BLaER1 treated with 17β-estradiol and CSF1 and Interleukin-3, amounts not matched to agents 10 nM and 100 nM (cell line): ENCODE measurements around the gene THAP8.

Source experiments
- H3K27ac ChIP-seq, 11 experiments: shearing (Covaris generic); formaldehyde crosslinking; 2 replicates each; pipeline ENCODE4 v1.8.1; 2022
- H3K27me3 ChIP-seq, 11 experiments: shearing (Covaris generic); formaldehyde crosslinking; 2 replicates each; pipeline ENCODE4 v1.8.1; 2022
- H3K36me3 ChIP-seq, 11 experiments: shearing (Covaris generic); formaldehyde crosslinking; 2 replicates each; pipeline ENCODE4 v1.8.1; 2022
- H3K4me1 ChIP-seq, 10 experiments: shearing (Covaris generic); formaldehyde crosslinking; 2 replicates each; pipeline ENCODE4 v1.8.1; 2022
- H3K4me2 ChIP-seq, 11 experiments: shearing (Covaris generic); formaldehyde crosslinking; 2 replicates each; pipeline ENCODE4 v1.8.1; 2022
- H3K4me3 ChIP-seq, 10 experiments: shearing (Covaris generic); formaldehyde crosslinking; 2 replicates each; pipeline ENCODE4 v1.8.1; 2022
- H3K9ac ChIP-seq, 11 experiments: shearing (Covaris generic); formaldehyde crosslinking; 2 replicates each; pipeline ENCODE4 v1.8.1; 2022
- H3K9me3 ChIP-seq, 11 experiments: shearing (Covaris generic); formaldehyde crosslinking; replicated peaks in 1 of 11; 2 replicates each; pipeline ENCODE4 v1.8.1; 2022
- H4K20me1 ChIP-seq, 11 experiments: shearing (Covaris generic); formaldehyde crosslinking; 2 replicates each; pipeline ENCODE4 v1.8.1; 2022
- Cebpa-rat ChIP-seq, 11 experiments: shearing (Covaris generic); IDR thresholded peaks; 2 replicates each; pipeline ENCODE4 v1.8.1; 2022

Gene THAP8

DNA sequence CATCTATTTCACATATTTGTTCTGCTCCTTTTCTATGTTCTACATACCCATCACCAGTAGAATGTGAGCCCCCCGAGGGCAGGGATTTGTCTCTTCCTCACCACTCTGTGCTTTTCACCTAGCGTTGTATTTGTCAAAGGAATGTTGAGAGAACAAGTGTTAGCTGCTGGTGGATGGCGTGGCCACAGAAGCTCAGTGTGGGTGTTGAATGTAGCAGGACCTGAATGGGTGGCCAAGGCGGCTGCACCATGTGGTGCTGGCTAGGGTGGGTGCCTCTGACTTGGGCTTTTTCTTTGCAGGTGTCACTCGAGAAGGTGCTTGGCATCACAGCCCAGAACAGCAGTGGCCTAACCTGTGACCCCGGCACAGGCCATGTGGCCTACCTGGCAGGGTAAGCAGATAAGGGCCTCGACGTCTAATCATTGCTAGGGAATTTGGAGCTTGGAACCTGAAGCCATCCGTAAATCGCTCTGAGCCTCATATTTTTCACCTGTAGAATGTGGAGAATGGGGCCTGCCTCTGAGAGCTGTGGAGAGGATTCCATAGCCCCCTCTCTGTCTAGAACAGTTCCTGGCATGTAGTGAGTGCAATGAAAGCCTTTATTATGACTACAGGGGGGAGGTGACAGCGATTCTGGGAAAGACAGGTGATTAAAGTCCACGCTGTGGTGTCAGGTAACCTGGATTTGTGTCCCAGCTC, 4.5 kb upstream of the THAP8 start:
- H3K4me1 ChIP-seq = peaks cover 20 to 33% (median 29%) of the 10 kb centered on the region in 10 experiments
- H3K9me3 ChIP-seq = no peaks in the 10 kb centered on the region
- H3K4me2 ChIP-seq = no peak overlapping the region
- H3K4me3 ChIP-seq = no peak overlapping the region
- peaks cover 0 to 74% (median 62%) of the 10 kb centered on the region in 11 experiments; a peak in 20 of 22 replicates for H3K36me3 ChIP-seq
- no peaks in the 10 kb centered on the region for H3K27me3 ChIP-seq
- H4K20me1 ChIP-seq = peaks cover 0 to 69% (median 35%) of the 10 kb centered on the region in 11 experiments; a peak in 14 of 22 replicates
- H3K27ac ChIP-seq = no peak overlapping the region
- TF ChIP-seq Cebpa-rat (IDR thresholded peaks at IDR 0.05) = no peak
- H3K9ac ChIP-seq = peak overlapping the region in 9 of 11 experiments; percentile 8 to 44 (median 31); a peak in 10 of 22 replicates

DNA sequence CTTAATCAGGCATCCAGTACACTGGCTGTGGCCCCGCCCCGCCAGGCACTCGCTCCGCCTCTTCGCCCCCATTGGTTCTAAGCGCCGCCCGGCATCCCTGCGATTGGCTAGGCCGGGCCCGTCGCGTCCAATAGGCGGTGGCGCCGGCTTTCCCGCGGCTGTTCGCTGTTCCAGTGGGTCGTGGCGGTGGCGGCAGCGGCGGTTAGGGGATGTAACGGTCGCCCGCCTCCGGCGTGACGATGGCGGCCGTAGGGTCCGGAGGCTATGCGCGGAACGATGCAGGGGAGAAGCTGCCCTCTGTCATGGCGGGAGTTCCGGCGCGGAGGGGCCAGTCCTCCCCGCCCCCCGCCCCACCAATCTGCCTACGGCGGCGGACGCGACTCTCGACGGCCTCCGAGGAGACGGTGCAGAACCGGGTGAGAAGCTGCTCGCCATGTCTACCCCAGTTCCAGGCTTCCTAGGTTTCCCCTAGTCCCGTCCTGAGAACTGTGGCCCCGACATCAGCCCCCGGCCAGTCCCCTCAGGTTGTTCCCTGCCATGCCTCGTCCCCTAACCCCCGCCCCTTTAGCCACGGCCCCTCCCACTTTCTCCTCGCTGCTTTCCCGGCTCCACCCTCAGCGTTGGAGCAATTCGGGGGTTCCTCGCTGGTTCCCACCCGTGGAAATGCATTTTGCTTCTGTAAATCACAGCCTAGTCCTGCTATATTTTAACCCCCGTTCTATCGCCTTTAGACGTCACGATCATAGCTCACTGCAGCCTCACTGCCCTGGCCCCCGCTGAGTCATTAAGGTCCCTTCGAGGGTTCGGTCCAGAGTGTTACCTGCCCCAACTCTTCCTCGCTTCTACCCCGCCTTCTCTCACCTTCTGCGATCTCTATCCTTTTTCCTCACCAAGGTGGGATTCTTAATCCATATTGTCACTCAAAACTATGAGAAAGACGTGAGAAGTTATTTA, 925 bp upstream of the THAP8 start, which contains the start of gene WDR62:
Gene WDR62, plus strand, starts transcription at position 165 of the 954 bp plus-strand sequence. Its CDS starts 75 bp downstream, at position 240.
- Histone ChIP-seq H3K36me3 (peaks cover 0 to 37% (median 28%) of the 10 kb centered on the region in 11 experiments; a peak in 20 of 22 replicates), H3K4me2 (peak within 1 kb of the TSS; percentile 77 to 99 (median 90)), H3K27me3 (no peaks in the 10 kb centered on the region), H3K9me3 (no peaks in the 10 kb centered on the region), H3K4me1 (peaks cover 34 to 39% (median 36%) of the 10 kb centered on the region in 10 experiments), H3K9ac (peak within 1 kb of the TSS; percentile 83 to 94 (median 90)), H3K27ac (peak within 1 kb of the TSS; percentile 86 to 96 (median 92)), H3K4me3 (peak within 1 kb of the TSS; percentile 72 to 88 (median 80)), H4K20me1 (peaks cover 0 to 46% (median 35%) of the 10 kb centered on the region in 11 experiments; a peak in 14 of 22 replicates)
- no peak for TF ChIP-seq Cebpa-rat (IDR thresholded peaks at IDR 0.05)

- peaks cover 0 to 14% (median 5%) of the 10 kb centered on the region in 11 experiments; a peak in 12 of 22 replicates for H4K20me1 ChIP-seq
- H3K4me3 ChIP-seq = no peak overlapping the region
- no peak overlapping the region for H3K27ac ChIP-seq
- H3K4me2 ChIP-seq = no peak overlapping the region
- peaks cover 0 to 4% (median 0%) of the 10 kb centered on the region in 11 experiments; a peak in 7 of 22 replicates for H3K36me3 ChIP-seq
- H3K4me1 ChIP-seq = peaks cover 24 to 30% (median 26%) of the 10 kb centered on the region in 10 experiments
- 0 out of 22 replicates have a peak overlapping the region, but pooled peaks of 1 of the 11 experiments have one; percentile 15 for H3K9ac ChIP-seq
- no peaks in the 10 kb centered on the region for H3K27me3 ChIP-seq
- H3K9me3 ChIP-seq = no peaks in the 10 kb centered on the region
- TF ChIP-seq Cebpa-rat (IDR thresholded peaks at IDR 0.05) = no peak
These were observed 2.4 kb downstream of the THAP8 start for GRCh38 chr19:36051637-36052036.

GRCh38 chr19:36051236-36051635, 2.8 kb downstream of the THAP8 start:
- H3K4me1 ChIP-seq = peaks cover 19 to 26% (median 22%) of the 10 kb centered on the region in 10 experiments
- H3K9me3 ChIP-seq = no peaks in the 10 kb centered on the region
- no peak for TF ChIP-seq Cebpa-rat (IDR thresholded peaks at IDR 0.05)
- peaks cover 0 to 6% (median 0%) of the 10 kb centered on the region in 11 experiments; a peak in 3 of 22 replicates for H3K36me3 ChIP-seq
- H3K4me2 ChIP-seq = no peak overlapping the region
- peaks cover 0 to 10% (median 3%) of the 10 kb centered on the region in 11 experiments; a peak in 11 of 22 replicates for H4K20me1 ChIP-seq
- no peaks in the 10 kb centered on the region for H3K27me3 ChIP-seq
- H3K27ac ChIP-seq = no peak overlapping the region
- no peak overlapping the region for H3K4me3 ChIP-seq
- 0 out of 22 replicates have a peak overlapping the region, but pooled peaks of 2 of the 11 experiments have one; percentile 9 to 15 for H3K9ac ChIP-seq

DNA sequence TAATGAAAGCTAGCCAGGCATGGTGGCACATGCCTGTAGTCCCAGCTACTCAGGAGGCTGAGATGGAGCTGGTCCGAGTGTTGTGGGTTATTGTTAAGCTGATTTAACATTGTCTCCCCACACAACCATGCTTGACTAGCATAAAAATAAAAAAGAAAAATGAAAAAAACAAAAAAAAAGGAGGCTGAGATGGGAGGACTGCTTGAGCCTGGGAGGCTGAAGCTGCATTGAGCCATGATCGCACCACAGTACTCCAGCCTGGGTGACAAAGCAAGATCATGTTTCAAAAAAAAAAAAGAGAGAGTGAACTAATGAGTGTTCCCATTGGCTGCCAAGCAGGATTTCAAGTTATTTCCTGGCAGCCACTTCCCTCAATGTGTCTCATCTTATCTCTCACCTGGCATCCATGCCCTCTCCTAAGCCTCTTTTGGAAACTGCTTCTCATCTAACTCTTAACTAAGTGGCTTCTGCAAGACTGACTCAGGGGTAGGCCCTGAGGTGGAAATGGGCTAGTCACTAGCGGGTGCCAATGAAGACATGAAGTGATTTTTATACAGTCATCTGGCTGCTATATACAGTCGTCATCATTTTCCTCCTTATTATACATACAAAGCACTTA, 4.9 kb downstream of the THAP8 start:
- peaks cover 0 to 11% (median 4%) of the 10 kb centered on the region in 11 experiments; a peak in 6 of 22 replicates for H3K36me3 ChIP-seq
- H3K4me2 ChIP-seq = no peak overlapping the region
- no peak overlapping the region for H3K27ac ChIP-seq
- no peaks in the 10 kb centered on the region for H3K9me3 ChIP-seq
- no peaks in the 10 kb centered on the region for H3K27me3 ChIP-seq
- H3K9ac ChIP-seq = no peak overlapping the region
- no peak overlapping the region for H3K4me3 ChIP-seq
- peaks cover 9 to 15% (median 12%) of the 10 kb centered on the region in 10 experiments for H3K4me1 ChIP-seq
- H4K20me1 ChIP-seq = no peaks in the 10 kb centered on the region
- TF ChIP-seq Cebpa-rat (IDR thresholded peaks at IDR 0.05) = no peak

DNA sequence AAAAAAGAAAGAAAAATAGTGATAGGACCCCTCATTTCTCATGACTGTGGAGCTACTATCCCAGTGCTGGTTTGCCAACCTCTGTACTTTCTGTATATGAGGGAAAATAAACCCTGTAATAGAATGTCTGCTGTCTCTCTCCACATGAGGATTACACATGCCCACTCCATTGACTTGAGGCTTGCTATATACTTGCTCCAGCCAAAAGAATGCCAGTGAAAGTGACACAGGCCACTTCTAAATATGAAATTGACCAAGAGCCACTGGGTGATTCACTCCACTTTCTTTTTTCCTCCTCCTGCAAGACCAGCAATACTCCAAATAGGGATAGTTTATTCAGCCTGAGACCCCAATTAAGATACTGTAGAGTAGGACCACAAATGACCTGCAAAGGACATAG, 6.2 kb downstream of the THAP8 start:
- Histone ChIP-seq H3K9me3 (no peaks in the 10 kb centered on the region), H4K20me1 (no peaks in the 10 kb centered on the region), H3K27ac (no peak overlapping the region), H3K27me3 (no peaks in the 10 kb centered on the region), H3K4me3 (no peak overlapping the region), H3K9ac (no peak overlapping the region), H3K36me3 (peaks cover 0 to 11% (median 4%) of the 10 kb centered on the region in 11 experiments; a peak in 6 of 22 replicates), H3K4me2 (no peak overlapping the region), H3K4me1 (peaks cover 3 to 7% (median 6%) of the 10 kb centered on the region in 10 experiments)
- TF ChIP-seq Cebpa-rat (IDR thresholded peaks at IDR 0.05) = no peak

- no peak overlapping the region for H3K27ac ChIP-seq
- H3K27me3 ChIP-seq = no peaks in the 10 kb centered on the region
- no peaks in the 10 kb centered on the region for H3K9me3 ChIP-seq
- TF ChIP-seq Cebpa-rat (IDR thresholded peaks at IDR 0.05) = no peak
- H3K9ac ChIP-seq = no peak overlapping the region
- no peak overlapping the region for H3K4me3 ChIP-seq
- no peak overlapping the region for H3K4me2 ChIP-seq
- H3K4me1 ChIP-seq = peaks cover 0 to 7% (median 0%) of the 10 kb centered on the region in 10 experiments; a peak in 1 of 20 replicates
- no peaks in the 10 kb centered on the region for H4K20me1 ChIP-seq
- peaks cover 0 to 11% (median 4%) of the 10 kb centered on the region in 11 experiments; a peak in 6 of 22 replicates for H3K36me3 ChIP-seq
These were observed 7.5 kb downstream of the THAP8 start for GRCh38 chr19:36046443-36047050.

DNA sequence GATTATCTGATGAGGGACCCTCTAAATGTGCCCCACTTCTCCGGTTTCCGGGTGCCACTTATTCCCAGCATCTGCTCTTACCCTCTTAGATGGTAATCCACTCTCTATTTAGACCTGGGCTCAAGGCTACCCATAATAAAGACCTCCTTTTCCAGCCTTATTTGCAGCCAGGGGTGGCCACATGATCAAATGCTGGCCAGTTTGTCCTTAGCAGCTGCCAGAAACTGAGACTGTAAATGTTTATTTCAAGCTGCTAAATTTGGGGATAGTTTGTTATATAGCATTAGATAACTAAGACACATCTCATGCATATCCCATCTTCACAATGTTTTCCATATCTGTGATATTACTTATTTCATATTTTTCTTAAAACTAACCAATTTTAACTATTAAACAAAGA, 10.1 kb downstream of the THAP8 start:
- no peak overlapping the region for H3K27ac ChIP-seq
- H3K9me3 ChIP-seq = no peaks in the 10 kb centered on the region
- H3K4me1 ChIP-seq = peaks cover 0 to 13% (median 0%) of the 10 kb centered on the region in 10 experiments; a peak in 2 of 20 replicates
- H3K36me3 ChIP-seq = peaks cover 0 to 22% (median 12%) of the 10 kb centered on the region in 11 experiments; a peak in 10 of 22 replicates
- peak overlapping the region in 1 of 11 experiments; percentile 17; a peak in 1 of 22 replicates for H3K9ac ChIP-seq
- 0 out of 22 replicates have a peak, but pooled peaks cover 0 to 5% (median 0%) of the 10 kb centered on the region in 11 experiments for H4K20me1 ChIP-seq
- no peak overlapping the region for H3K4me3 ChIP-seq
- H3K27me3 ChIP-seq = no peaks in the 10 kb centered on the region
- no peak for TF ChIP-seq Cebpa-rat (IDR thresholded peaks at IDR 0.05)
- H3K4me2 ChIP-seq = no peak overlapping the region
